HEK293 (cell line): ENCODE data around the gene KIF21B.

Experiments used
- CTCF ChIA-PET: fragments of 350-600 bp; formaldehyde crosslinking; extraction: SDS; loops from one replicate; lab custom pipeline; 2021; ENCODE audit warnings: antibody characterized with exemption; lab: Yijun Ruan, JAX
- POLR2A ChIA-PET: fragments of 300-600 bp; formaldehyde crosslinking; extraction: SDS; loops from one replicate; lab custom pipeline; 2020; ENCODE audit warnings: antibody characterized with exemption, inconsistent platforms; lab: Yijun Ruan, JAX
- H3K27ac ChIP-seq: fragments of 200-500 bp; sonication (Bioruptor generic); 2 replicates; pipeline ENCODE4 v1.5.1; 2014; ENCODE audit warnings: low read depth, low read length, control low read depth, inconsistent platforms; ENCODE audit errors: extremely low read depth
- H3K36me3 ChIP-seq, 2 experiments: fragments of 200-500 bp in 1 of 2; sonication (Bioruptor generic) in 1 of 2; 1 replicate in 1 of 2; 2 replicates in 1 of 2; pipeline ENCODE4 v1.5.1; 2014 to 2017; ENCODE audit warnings: inconsistent platforms in 2 of 2, low read length in 2 of 2; ENCODE audit not compliant: control insufficient read depth in 2 of 2, insufficient read depth in 1 of 2
- H3K4me1 ChIP-seq: fragments of 200-500 bp; sonication (Bioruptor generic); 2 replicates; pipeline ENCODE4 v1.5.1; 2014; ENCODE audit warnings: mild to moderate bottlenecking, low read length, inconsistent platforms; ENCODE audit not compliant: control insufficient read depth, insufficient read depth
- H3K4me3 ChIP-seq: 2 replicates; pipeline ENCODE4 v1.5.1; 2011; ENCODE audit warnings: low read depth, mild to moderate bottlenecking, control low read depth, low read length, moderate library complexity
- H3K9me3 ChIP-seq: fragments of 200-500 bp; sonication (Bioruptor generic); 2 replicates; pipeline ENCODE4 v1.5.1; 2014; ENCODE audit warnings: low read depth, low read length, inconsistent platforms; ENCODE audit not compliant: control insufficient read depth, insufficient read depth
- FEZF1 ChIP-seq: fragments of 450-650 bp; formaldehyde crosslinking; IDR thresholded peaks from 2 replicates; pipeline ENCODE4 v1.5.1; 2016; ENCODE audit warnings: missing biosample characterization, missing genetic modification characterization
- GLIS1 ChIP-seq: fragments of 450-650 bp; formaldehyde crosslinking; IDR thresholded peaks from 2 replicates; pipeline ENCODE4 v1.5.1; 2016; ENCODE audit warnings: missing biosample characterization, missing genetic modification characterization
- GLIS2 ChIP-seq: fragments of 450-650 bp; formaldehyde crosslinking; IDR thresholded peaks from 2 replicates; pipeline ENCODE4 v1.5.1; 2016; ENCODE audit warnings: missing biosample characterization, missing genetic modification characterization
- HOXC10 ChIP-seq: sonication (generic); formaldehyde crosslinking; IDR thresholded peaks from 2 replicates; pipeline ENCODE4 v1.8.1; 2023; ENCODE audit warnings: mild to moderate bottlenecking, missing genetic modification reagents
- PRDM1 ChIP-seq: fragments of 450-650 bp; formaldehyde crosslinking; IDR thresholded peaks from 2 replicates; pipeline ENCODE4; 2016; ENCODE audit warnings: missing biosample characterization, missing genetic modification characterization
- PRDM4 ChIP-seq: fragments of 450-650 bp; formaldehyde crosslinking; IDR thresholded peaks from 2 replicates; pipeline ENCODE4 v1.5.1; 2017; ENCODE audit warnings: missing biosample characterization, missing genetic modification characterization
- PRDM6 ChIP-seq: fragments of 450-650 bp; formaldehyde crosslinking; IDR thresholded peaks from 2 replicates; pipeline ENCODE4 v1.5.1; 2017; ENCODE audit warnings: missing biosample characterization, missing genetic modification characterization
- ZBTB8A ChIP-seq: fragments of 450-650 bp; formaldehyde crosslinking; IDR thresholded peaks from 2 replicates; pipeline ENCODE4 v1.5.1; 2016; ENCODE audit warnings: missing biosample characterization, missing genetic modification characterization
- ZEB2 ChIP-seq: fragments of 450-650 bp; formaldehyde crosslinking; IDR thresholded peaks from 2 replicates; pipeline ENCODE4 v1.5.1; 2016; ENCODE audit warnings: missing biosample characterization, missing genetic modification characterization
- ZFP69B ChIP-seq: fragments of 450-650 bp; formaldehyde crosslinking; IDR thresholded peaks from 2 replicates; pipeline ENCODE4 v1.5.1; 2016; ENCODE audit warnings: missing biosample characterization, missing genetic modification characterization
- ZIC2 ChIP-seq: fragments of 450-650 bp; formaldehyde crosslinking; IDR thresholded peaks from 2 replicates; pipeline ENCODE4 v1.5.1; 2016; ENCODE audit warnings: missing biosample characterization, missing genetic modification characterization
- ZNF175 ChIP-seq: fragments of 450-650 bp; formaldehyde crosslinking; IDR thresholded peaks from 2 replicates; pipeline ENCODE4 v1.5.1; 2016; ENCODE audit warnings: missing biosample characterization, missing genetic modification characterization
- ZNF248 ChIP-seq: fragments of 450-650 bp; formaldehyde crosslinking; IDR thresholded peaks from 2 replicates; pipeline ENCODE4 v1.5.1; 2017; ENCODE audit warnings: missing biosample characterization, missing genetic modification characterization
- ZNF280C ChIP-seq: fragments of 450-650 bp; formaldehyde crosslinking; IDR thresholded peaks from 2 replicates; pipeline ENCODE4 v1.5.1; 2016; ENCODE audit warnings: missing biosample characterization, missing genetic modification characterization
- ZNF37A ChIP-seq: fragments of 450-650 bp; IDR thresholded peaks from 2 replicates; pipeline ENCODE4 v1.5.1; 2018; ENCODE audit warnings: missing biosample characterization, missing genetic modification characterization
- ZNF398 ChIP-seq: fragments of 450-650 bp; formaldehyde crosslinking; IDR thresholded peaks from 2 replicates; pipeline ENCODE4 v1.5.1; 2017; ENCODE audit warnings: missing biosample characterization, missing genetic modification characterization
- ZNF677 ChIP-seq: fragments of 450-650 bp; IDR thresholded peaks from 2 replicates; pipeline ENCODE4 v1.5.0; 2018; ENCODE audit warnings: missing biosample characterization, mild to moderate bottlenecking, missing genetic modification characterization, moderate library complexity
- ZNF692 ChIP-seq: fragments of 450-650 bp; formaldehyde crosslinking; IDR thresholded peaks from 2 replicates; pipeline ENCODE4 v1.5.1; 2016; ENCODE audit warnings: missing biosample characterization, missing genetic modification characterization
- ZNF704 ChIP-seq: fragments of 450-650 bp; formaldehyde crosslinking; IDR thresholded peaks from 2 replicates; pipeline ENCODE4 v1.5.1; 2016; ENCODE audit warnings: missing biosample characterization, missing genetic modification characterization
- ZNF747 ChIP-seq: fragments of 450-650 bp; formaldehyde crosslinking; IDR thresholded peaks from 2 replicates; pipeline ENCODE4 v1.5.1; 2016; ENCODE audit warnings: missing biosample characterization, missing genetic modification characterization
- ZNF776 ChIP-seq: fragments of 450-650 bp; formaldehyde crosslinking; IDR thresholded peaks from 2 replicates; pipeline ENCODE4 v1.5.0; 2017; ENCODE audit warnings: missing biosample characterization, missing genetic modification characterization, borderline replicate concordance
- ZSCAN23 ChIP-seq: fragments of 450-650 bp; formaldehyde crosslinking; IDR thresholded peaks from 2 replicates; pipeline ENCODE4 v1.5.1; 2016; ENCODE audit warnings: missing biosample characterization, missing genetic modification characterization
- ZSCAN30 ChIP-seq: fragments of 450-650 bp; IDR thresholded peaks from 2 replicates; pipeline ENCODE4 v1.5.1; 2018; ENCODE audit warnings: missing biosample characterization, mild to moderate bottlenecking, missing genetic modification characterization, moderate library complexity

KIF21B gene

GRCh38 chr1:200992382-200993048, 31.0 kb downstream of the KIF21B start:
- peak; percentile 33; the same call in 1 of the 2 replicates for TF ChIP-seq GLIS2 (tag by site-specific recombination)
- TF ChIP-seq GLIS1 (tag by site-specific recombination) = peak; percentile 54; the same call in 1 of the 2 replicates
- TF ChIP-seq ZIC2 (tag by site-specific recombination) = peak; percentile 96
- TF ChIP-seq ZNF747 (tag by site-specific recombination) = no peak
- peak; percentile 57 for TF ChIP-seq ZBTB8A (tag by site-specific recombination)
- H3K36me3 ChIP-seq = peaks cover 0 to 20% of the 10 kb centered on the region in 2 experiments; a peak in 1 of 3 replicates
- peaks cover 2% of the 10 kb centered on the region; the same call in 1 of the 2 replicates for H3K4me1 ChIP-seq
- no peak overlapping the region for H3K27ac ChIP-seq
- ChIA-PET POLR2A (no interaction called here), CTCF (interaction anchor here (0.6 to 1.2 kb wide), 4 partner anchors 12 to 33 kb away, joined by 3 to 6 read pairs (median 5); no protein-coding TSS in a partner anchor)
- H3K4me3 ChIP-seq = no peak overlapping the region
- no peaks in the 10 kb centered on the region for H3K9me3 ChIP-seq

- H3K4me3 ChIP-seq = no peak overlapping the region
- POLR2A ChIA-PET = no interaction called here
- TF ChIP-seq HOXC10 (CRISPR knock-in tag) = no peak
- no peak for TF ChIP-seq ZNF398
- no peak for TF ChIP-seq ZEB2 (tag by site-specific recombination)
- TF ChIP-seq ZNF776 (tag by site-specific recombination) = no peak
- no peak for TF ChIP-seq ZNF280C (tag by site-specific recombination)
- TF ChIP-seq PRDM1 = no peak
- TF ChIP-seq ZSCAN23 (tag by site-specific recombination) = no peak
- no peak for TF ChIP-seq PRDM4 (tag by site-specific recombination)
- no peak for TF ChIP-seq ZNF677 (tag by site-specific recombination)
- TF ChIP-seq ZNF704 (tag by site-specific recombination) = no peak
- no peak for TF ChIP-seq ZNF692 (tag by site-specific recombination)
- no peak for TF ChIP-seq ZNF248
- no peak for TF ChIP-seq ZNF175 (tag by site-specific recombination)
- TF ChIP-seq ZFP69B (tag by site-specific recombination) = no peak
- no peak for TF ChIP-seq ZSCAN30 (tag by site-specific recombination)
- TF ChIP-seq FEZF1 (tag by site-specific recombination) = no peak
- no peak for TF ChIP-seq ZNF37A
- no peak for TF ChIP-seq PRDM6 (tag by site-specific recombination)
- H3K27ac ChIP-seq = no peak overlapping the region
- CTCF ChIA-PET = no interaction called here
- peaks cover 2% of the 10 kb centered on the region; the same call in 1 of the 2 replicates for H3K4me1 ChIP-seq
- H3K9me3 ChIP-seq = no peaks in the 10 kb centered on the region
- H3K36me3 ChIP-seq = peaks cover 0 to 24% of the 10 kb centered on the region in 2 experiments; a peak in 1 of 3 replicates
These were observed 32.4 kb downstream of the KIF21B start for GRCh38 chr1:200991097-200991614.
